ENCODE measurements around the gene NOL11.
"Not testable (repeated sequence)": the region's sequence is repeated elsewhere in the genome, so short reads cannot be mapped to it uniquely, and the experiment has no call there.

NOL11 gene

GRCh38 chr17:67752160-67752559 is 34.4 kb downstream of the NOL11 start:
- DNase-seq (ENCODE audit: low read depth in 2 of 3, low spot score in 2 of 3), result not testable (repeated sequence)

DNA sequence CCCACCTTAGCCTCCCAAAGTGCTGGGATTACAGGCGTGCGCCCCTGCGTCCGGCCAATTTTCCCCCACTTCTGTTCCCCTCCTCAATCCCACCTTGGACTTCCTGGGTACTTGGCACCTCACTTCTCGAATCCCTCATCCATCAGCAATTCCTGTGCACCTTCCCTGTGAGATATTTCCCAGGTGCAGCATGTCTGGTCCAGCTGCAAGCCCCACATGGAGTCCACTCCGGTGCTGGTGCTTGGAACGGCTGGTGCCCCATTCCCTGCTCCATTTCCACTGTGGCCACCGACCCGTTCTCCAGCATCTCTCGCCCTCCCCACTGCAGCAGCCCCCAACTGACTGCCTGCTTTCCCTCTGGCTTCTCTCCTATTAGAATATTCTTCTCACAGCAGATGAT is 35.3 kb downstream of the NOL11 start:
- DNase-seq (ENCODE audit: low read depth in 2 of 3, low spot score in 2 of 3), result no peak

DNA sequence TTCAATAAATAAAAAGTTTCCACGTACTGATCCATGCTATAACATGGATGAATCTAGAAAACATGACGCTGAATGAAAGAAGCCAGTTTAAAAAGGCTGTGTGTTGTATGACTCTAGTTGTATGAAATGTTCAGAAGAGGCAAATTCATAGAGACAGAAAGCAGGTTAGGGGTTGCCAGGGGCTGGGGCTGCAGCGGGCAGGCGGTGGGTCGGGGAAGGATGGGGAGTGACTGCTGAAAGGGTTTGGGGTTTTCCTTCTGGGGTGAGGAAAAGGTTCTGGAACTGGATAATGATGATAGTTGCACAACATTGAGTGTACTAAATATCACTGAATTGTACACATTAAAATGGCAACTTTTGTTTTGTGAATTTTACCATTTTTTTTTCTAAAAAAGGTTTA is 36.3 kb downstream of the NOL11 start:
- no peak for DNase-seq (ENCODE audit: low read depth in 2 of 3, low spot score in 2 of 3)

DNA sequence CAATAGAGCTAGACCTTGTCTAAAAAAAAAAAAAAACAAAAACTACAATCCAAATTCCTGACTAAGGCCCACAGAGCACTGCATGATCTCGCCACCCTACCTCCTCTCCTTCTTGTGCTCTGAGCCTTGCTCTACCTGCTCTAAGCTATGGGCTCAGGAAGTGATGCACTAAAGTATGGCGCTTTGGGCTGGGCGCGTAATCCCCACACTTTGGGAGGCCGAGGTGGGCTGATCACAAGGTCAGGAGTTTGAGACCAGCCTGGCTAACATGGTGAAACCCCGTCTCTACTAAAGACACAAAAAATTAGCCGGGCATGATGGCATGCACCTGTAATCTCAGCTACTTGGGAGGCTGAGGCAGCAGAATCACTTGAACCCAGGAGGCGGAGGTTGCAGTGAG is 37.0 kb downstream of the NOL11 start:
- DNase-seq (ENCODE audit: low read depth in 2 of 3, low spot score in 2 of 3), result not testable (repeated sequence)

DNA sequence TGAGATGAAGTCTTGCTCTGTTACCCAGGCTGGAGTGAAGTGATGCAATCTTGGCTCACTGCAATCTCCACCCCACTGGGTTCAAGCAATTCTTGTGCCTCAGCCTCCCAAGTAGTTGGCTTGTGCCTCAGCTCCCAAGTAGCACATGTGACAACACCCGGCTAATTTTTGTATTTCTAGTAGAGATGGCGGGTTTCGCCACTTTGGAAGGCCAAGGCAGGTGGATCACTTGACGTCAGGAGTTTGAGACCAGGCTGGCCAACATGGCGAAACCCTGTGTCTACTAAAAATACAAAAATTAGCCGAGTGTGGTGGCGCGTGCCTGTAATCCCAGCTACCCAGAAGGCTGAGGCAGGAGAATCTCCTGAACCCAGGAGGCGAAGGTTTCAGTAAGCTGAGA is 39.0 kb downstream of the NOL11 start:
- not testable (repeated sequence) for DNase-seq (ENCODE audit: low read depth in 2 of 3, low spot score in 2 of 3)

DNA sequence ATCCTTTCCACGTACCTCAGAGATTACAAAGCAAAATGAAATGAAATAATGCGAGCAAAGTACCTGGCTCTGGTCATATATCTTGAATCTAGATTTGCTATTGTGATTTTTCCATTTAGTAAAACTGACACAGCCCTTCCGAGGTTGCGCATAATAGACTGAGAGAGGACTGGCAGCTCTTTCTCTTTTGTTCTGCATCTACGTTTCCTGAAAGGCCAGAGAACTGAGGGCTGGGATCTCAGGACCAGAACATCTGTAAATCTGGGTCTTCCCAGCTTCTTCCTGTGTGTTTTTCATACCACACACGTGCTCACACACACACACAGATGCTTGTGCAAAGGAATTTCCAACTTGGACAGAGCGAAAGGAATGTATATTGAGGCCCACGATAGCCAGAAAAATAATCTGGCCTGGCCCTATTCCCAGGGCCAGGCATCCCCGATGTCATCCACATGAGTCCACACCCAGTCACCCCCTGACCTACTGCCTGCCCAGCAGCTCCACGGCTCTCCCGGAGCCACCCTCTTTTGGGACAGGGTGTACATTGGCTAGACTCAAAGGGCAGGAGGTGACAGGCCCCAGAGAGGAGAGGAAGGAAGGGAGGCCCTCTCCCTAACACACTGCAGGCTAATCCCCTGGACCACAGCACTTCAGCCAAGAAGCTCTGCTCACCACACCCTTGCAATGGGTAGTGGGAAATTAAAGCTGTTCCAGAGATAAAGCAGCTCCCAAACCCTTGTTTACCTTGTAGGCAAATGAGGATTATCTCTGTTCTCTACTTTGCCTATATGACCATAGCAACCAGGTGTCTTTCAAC is 41.8 kb downstream of the NOL11 start:
- DNase-seq (ENCODE audit: low read depth in 2 of 3, low spot score in 2 of 3), result no peak

GRCh38 chr17:67765623-67766022 is 47.9 kb downstream of the NOL11 start:
- no peak for DNase-seq (ENCODE audit: low read depth in 2 of 3, low spot score in 2 of 3)

DNA sequence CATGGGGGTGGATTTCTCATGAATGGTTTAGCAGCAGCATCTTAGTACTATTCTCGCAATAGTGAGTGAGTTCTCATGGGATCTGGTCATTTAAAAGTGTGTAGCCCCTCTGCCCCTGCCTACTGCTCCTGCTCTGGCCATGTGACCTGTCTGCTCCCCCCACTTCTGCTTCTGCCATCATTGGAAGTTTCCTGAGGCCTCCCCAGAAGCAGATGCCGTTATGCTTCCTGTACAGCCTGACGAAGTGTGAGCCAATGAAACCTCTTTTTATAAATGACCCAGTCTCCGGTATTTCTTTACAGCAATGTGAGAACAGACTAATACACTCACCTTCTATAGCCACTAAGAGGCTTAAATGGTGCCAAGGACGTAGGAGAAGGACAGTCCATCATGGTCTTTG is 51.5 kb downstream of the NOL11 start:
- DNase-seq (ENCODE audit: low read depth in 2 of 3, low spot score in 2 of 3), result no peak

DNA sequence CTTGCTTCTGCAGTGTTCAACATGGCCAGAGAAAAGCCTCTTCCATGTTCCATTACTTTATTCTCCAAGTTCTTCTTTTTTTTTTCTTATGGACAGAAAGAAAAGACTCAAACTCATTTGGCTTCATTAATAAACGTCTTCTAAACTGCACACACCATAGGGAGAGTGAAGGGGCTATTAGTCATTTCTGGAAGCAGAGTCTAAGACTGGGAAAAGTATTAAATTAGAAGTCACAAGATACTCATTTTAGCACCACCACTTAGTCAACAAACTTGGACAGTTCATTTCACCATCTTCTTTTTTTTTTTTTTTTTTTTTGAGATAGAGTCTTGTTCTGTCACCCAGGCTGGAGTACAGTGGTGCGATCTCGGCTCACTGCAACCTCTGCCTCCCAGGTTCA is 52.8 kb downstream of the NOL11 start:
- no peak for DNase-seq (ENCODE audit: low read depth in 2 of 3, low spot score in 2 of 3)

DNA sequence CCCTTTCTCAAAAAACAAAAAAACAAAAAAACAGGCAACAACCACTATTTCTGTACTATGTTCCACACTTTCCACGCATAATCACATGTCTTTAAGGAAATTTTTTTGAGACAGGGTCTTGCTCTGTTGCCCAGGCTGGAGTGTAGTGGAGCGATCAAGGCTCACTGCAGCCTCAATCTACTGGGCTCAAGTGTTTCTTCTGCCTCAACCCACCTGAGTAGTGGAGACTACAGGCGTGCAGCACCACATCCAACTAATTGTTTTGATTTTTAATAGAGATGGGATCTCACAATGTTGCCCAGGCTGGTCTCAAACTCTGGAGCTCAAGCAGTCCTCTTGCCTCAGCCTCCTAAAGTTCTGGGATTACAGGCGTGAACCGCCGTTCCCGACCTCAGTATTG is 54.9 kb downstream of the NOL11 start:
- no peak for DNase-seq (ENCODE audit: low read depth in 2 of 3, low spot score in 2 of 3)

DNA sequence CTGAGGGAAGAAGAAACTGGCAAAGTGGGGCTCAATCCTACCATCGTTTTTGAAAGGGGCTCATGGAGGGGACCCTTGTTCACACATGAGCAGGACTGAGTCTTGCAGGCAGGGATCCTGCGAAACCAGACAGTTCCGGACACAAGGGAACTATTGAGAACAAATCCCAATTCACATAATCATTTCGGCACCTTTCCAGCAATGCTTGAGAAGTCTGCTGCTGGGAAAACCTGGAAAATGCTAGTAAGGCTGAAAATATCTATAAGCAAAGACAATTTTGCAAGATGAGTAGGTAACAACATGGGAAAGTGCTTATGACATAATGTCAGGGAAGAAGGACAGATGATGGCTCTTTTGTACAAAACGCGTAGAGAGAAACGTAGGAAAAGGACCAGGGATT is 55.5 kb downstream of the NOL11 start:
- no peak for DNase-seq (ENCODE audit: low read depth in 2 of 3, low spot score in 2 of 3)

DNA sequence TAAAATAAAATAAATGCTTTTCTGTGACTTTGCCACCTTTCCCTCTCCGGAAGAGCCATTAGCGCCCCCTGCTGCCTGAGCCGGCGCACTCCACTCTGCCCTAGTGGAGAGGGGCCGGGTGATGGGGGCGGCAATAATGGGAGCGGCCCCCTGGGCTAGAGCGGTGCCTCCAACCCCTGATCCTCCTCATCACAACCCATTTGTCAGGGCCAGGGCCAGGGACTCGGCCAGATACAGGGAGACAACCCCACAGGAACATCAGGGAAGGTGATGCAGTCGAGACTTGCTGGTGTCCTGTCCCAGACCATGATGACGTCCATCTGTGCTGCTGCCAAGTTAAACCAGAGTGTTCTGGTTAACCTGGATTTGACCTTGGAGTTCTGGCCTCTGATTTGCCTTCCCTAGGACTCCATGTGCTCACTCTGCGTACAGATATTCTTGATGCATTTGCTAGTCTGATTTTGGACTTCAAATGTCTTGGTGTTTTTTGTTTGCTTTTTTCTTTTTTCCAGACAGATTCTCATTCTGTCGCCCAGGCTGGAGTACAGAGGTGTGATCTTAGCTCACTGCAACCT is 61.4 kb downstream of the NOL11 start:
- DNase-seq (ENCODE audit: low read depth in 2 of 3, low spot score in 2 of 3), result no peak

GRCh38 chr17:67784364-67785121 is 66.8 kb downstream of the NOL11 start:
- no peak for DNase-seq (ENCODE audit: low read depth in 2 of 3, low spot score in 2 of 3)

DNA sequence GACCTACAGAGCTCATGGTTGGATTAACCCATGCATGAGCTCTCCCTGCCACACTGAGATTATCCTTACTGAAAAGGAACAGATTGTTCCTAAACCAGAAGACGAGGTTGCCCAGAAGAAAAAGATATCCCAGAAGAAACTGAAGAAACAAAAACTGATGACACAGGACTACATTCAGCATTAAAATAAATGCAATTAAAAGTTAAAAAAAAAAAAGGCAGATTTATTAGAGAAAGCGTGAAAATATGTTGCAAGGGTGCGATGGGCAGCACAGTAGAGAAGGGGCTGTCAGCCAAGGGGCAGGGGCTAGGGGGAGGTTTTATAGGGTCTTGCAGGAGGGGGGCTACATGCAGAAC is 67.4 kb downstream of the NOL11 start:
- no peak for DNase-seq (ENCODE audit: low read depth in 2 of 3, low spot score in 2 of 3)

DNA sequence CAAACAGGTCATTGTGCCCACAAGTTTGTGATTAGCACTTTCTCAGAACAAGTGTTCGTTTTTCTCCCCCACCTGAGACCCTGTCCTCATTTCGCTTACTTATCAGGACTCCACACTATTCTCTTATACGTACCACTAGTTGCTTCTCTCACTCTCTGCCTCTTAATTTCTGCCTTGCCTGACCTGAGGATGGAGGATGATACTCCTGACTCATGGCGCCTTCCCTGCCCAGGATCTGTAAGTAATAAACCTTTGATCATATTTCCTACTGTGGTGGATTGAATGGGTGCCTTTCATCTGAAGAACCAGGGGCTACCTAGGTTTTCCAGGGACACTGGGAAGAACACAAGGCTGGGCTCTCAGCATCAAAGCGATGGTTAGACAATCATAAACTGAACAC is 67.8 kb downstream of the NOL11 start:
- DNase-seq (ENCODE audit: low read depth in 2 of 3, low spot score in 2 of 3), result no peak

Measured in activated CD8-positive, alpha-beta memory T cell treated with anti-CD3 and anti-CD28 coated beads for 48 hours (primary cell).